C1 segment of cervical spinal cord (tissue), 14 donors: ENCODE results near the gene PCSK1.
"Not testable (repeated sequence)": the region's sequence is repeated elsewhere in the genome, so short reads cannot be mapped to it uniquely, and the experiment has no call there.

ENCODE experiments used
- DNase-seq, 14 donors: peaks; one replicate each; lab custom pipeline; 2025; lab: John Stamatoyannopoulos, UW

PCSK1 gene

GRCh38 chr5:96373381-96373733 lies 59.7 kb downstream of the PCSK1 start:
- no peak for DNase-seq

- DNase-seq = no peak
Measured at GRCh38 chr5:96372726-96373380, 60.2 kb downstream of the PCSK1 start.

- no peak for DNase-seq
Measured at GRCh38 chr5:96370976-96371375, 62.1 kb downstream of the PCSK1 start.

- DNase-seq = not testable (repeated sequence)
Measured at GRCh38 chr5:96367337-96367736, 65.7 kb downstream of the PCSK1 start.

- DNase-seq = no peak
Measured at GRCh38 chr5:96354237-96354636, 78.8 kb downstream of the PCSK1 start.

GRCh38 chr5:96353220-96353619 lies 79.8 kb downstream of the PCSK1 start:
- DNase-seq = no peak

- DNase-seq = no peak
Measured at GRCh38 chr5:96350678-96351077, 82.4 kb downstream of the PCSK1 start.

GRCh38 chr5:96348536-96348935 lies 84.5 kb downstream of the PCSK1 start:
- no peak for DNase-seq

- no peak for DNase-seq
Measured at GRCh38 chr5:96347502-96348292, 85.4 kb downstream of the PCSK1 start.

- peak in 2 of 14 donors; percentile 4 to 36 for DNase-seq
Measured at GRCh38 chr5:96344678-96345577, 88.1 kb downstream of the PCSK1 start.

- DNase-seq = no peak
Measured at GRCh38 chr5:96343094-96343493, 90.0 kb downstream of the PCSK1 start.

- DNase-seq = no peak
Measured at GRCh38 chr5:96342581-96342980, 90.5 kb downstream of the PCSK1 start.
